Measurements from ENCODE around the gene GALNT2.
A peak's percentile ranks its signal among the peaks of the same experiment; 100 is the strongest.

The GALNT2 gene

GRCh38 chr1:230300322-230301301 lies 233.6 kb downstream of the GALNT2 start:
- DNase-seq (ENCODE audit: low read depth), result no peak

DNA sequence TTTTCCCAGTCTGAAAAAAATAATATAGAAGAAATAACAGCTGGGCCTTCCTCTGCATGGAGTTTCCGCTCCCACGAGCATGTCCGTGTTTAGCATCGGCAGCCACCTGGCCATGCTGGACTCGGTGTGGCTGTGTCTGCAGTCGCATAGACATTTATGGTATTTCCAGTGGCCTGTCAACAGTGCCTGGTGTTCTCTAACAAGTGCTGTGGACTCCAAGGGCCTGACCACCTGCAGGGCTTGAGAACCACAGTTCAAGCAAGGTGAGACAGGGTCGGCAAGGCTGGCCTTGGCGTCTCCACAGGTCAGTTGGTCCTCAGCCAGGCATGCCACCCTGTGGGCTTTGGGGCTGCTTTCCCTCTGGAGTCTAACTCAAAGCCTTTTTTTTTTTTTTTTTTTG lies 234.3 kb downstream of the GALNT2 start:
- DNase-seq (ENCODE audit: low read depth), result no peak

DNA sequence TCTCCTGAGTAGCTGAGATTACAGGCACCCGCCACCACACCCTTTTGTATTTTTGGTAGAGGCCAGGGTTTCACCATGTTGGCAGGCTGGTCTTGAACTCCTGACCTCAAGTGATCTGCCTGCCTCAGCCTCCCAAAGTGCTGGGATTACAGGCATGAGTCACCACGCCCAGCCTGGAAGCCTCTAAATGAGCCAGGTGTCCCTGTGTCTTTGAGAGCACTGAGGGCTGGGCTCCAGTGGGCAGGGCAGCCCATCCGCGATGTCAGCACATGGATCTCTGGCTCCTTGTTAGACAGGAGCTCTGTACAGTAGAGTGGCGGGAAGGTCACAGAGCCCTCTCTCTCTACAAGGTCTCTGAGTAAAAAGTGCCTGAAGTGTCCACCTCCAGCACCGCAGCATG lies 234.8 kb downstream of the GALNT2 start:
- no peak for DNase-seq (ENCODE audit: low read depth)

DNA sequence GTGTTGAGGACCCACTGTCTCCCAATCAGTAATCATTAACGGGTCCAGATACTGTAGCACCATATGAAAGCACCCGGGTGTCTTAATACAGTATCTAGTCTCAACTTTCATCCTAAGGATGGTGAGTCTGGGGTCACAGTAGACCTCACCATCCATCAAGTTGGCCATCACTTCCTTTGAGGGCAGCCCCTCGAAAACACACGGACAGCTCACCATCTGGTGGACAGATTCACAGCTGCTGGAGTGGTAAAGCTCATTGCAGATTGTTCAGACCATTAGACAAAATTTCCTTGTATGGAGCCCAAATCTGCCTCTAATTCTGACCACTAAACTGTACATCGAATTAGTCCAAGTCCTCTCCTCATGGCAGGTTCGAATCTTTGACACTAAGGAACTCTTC lies 236.0 kb downstream of the GALNT2 start:
- no peak for DNase-seq (ENCODE audit: low read depth)

DNA sequence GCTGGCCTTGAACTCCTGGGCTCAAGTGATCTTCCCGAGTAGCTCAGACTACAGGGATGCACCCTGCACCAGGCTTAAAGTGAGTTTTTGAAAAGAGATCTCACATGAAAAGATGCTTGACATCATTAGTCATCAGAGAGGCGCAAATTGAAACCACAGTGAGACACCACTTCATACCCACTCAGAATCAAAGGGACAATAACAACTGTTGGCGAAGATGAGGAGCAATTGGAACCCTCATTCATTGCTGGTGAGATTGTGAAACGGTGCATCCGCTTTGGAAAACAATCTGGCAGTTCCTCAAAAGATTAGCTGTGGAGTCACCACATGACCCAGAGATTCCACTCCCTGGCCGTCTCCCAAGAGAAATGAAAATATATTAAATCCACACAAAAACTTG lies 236.8 kb downstream of the GALNT2 start:
- DNase-seq (ENCODE audit: low read depth), result no peak

DNA sequence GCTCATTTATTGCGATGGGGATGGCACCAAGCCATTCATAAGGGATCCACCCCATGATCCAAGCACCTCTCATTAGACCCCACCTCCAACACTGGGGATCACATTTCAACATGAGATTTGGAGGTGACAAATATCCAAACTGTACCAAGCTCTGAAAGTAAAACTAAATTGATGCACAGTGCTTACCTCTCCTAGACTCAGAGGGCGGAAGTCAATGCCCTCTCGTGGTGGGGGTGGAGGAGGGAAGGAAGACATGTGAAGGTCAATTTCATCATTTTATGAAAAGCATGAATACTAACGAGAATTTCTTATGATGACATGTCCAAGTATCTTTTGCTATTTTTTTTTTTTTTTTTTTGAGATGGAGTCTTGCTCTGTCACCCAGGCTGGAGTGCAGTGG lies 239.1 kb downstream of the GALNT2 start:
- DNase-seq (ENCODE audit: low read depth), result no peak

DNA sequence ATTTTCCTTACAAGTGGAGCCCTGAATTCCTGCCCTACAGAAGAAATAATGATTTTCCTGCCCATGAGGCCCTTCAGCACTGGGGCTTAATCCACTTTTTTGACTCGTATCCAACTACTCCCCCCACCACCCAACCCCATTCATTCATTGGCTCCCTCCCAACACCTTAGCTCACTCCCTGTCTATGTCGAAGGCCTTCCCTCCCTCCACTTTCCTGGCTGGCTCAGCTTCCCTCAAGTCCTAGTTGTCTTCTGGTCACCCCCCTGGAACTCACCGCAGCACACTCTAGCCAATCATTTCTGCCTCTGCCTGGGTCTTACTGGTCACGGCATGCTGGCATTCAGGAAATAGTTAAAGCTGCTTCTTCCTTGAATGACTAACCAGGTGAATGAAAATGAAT lies 240.2 kb downstream of the GALNT2 start:
- DNase-seq (ENCODE audit: low read depth), result no peak

GRCh38 chr1:230308039-230308438 lies 241.0 kb downstream of the GALNT2 start:
- no peak for DNase-seq (ENCODE audit: low read depth)

DNA sequence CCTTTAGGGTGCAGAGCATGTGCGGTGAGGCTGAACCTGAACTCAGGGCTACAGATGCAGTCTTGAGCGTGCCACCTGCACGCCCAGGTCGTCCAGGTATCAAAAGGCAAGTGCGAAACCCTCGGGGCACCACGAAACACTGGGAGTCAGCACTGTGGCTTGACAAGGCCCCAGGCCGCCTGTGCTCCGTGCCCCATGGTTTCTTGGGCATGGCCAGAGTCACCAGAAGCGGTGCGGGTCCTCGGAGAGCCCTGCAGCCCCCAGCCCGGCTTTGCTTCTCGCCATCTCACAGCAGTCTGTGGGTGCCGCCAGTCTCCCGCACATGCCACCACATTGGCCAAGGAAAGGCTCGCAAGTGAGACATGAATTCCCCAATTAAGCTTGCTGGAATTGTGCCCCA lies 241.8 kb downstream of the GALNT2 start:
- DNase-seq (ENCODE audit: low read depth), result no peak

- DNase-seq (ENCODE audit: low read depth), result no peak
These were observed 242.7 kb downstream of the GALNT2 start for GRCh38 chr1:230309646-230310177.

- DNase-seq (ENCODE audit: low read depth), result peak; percentile 38
These were observed 243.5 kb downstream of the GALNT2 start for GRCh38 chr1:230310381-230311163.

DNA sequence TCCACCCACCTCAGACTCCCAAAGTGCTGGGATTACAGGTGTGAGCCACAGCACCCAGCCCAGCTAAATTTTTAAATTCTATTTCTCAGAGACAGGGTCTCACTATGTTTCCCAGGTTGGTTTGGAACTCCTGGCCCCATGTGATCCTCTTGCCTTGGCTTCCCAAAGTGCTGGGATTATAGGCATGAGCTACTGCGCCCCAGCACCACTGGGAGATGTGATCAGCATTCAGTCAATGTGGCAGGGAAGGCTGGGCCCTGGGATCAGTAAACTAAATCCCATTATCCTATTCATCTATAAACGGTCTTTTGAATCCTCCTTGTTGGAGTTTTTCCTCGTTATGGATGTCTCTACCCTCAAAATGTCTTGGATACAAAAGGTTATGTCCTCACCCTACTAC lies 245.6 kb downstream of the GALNT2 start:
- no peak for DNase-seq (ENCODE audit: low read depth)

GRCh38 chr1:230313453-230314141 lies 246.6 kb downstream of the GALNT2 start:
- DNase-seq (ENCODE audit: low read depth), result no peak

GRCh38 chr1:230314142-230314470 lies 247.1 kb downstream of the GALNT2 start:
- no peak for DNase-seq (ENCODE audit: low read depth)

GRCh38 chr1:230315099-230315498 lies 248.1 kb downstream of the GALNT2 start:
- DNase-seq (ENCODE audit: low read depth), result no peak

GRCh38 chr1:230316864-230317745 lies 250.1 kb downstream of the GALNT2 start:
- DNase-seq (ENCODE audit: low read depth), result no peak

- no peak for DNase-seq (ENCODE audit: low read depth)
These were observed 251.1 kb downstream of the GALNT2 start for GRCh38 chr1:230317823-230318819.

DNA sequence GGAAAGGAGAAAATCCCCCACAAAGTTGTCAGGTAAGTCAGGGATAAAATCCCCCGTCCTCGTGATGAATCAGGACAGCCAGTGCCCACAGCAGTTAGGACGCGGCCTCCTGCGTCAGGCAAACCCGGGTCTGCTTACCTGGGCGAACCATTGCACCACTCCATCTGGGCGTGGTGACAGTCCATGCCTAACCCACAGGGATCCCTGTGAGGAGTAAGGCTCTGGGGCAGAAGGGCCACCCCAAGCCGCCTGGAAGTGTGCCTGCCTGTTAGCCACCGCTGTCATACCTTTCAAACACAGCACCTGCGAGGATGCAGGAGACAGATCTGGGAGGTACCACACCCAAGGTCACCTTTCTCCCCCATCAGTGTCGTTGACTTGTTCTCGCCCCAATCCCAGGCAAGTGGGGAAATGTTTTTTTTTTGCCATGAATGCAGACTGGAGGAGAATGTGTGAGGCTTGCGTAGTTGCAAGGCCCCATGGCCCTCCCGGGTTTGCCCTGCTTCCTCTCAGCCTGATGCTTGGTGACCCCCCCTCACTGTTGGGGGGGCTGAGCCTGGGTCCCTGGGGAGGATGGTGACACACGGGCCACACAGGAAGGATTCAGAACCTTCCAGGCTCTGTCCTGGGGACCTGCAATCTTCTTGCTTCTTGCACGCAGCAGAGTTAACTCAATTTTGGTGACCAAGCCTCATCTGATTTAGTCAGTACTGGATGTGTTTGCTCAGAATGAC lies 252.1 kb downstream of the GALNT2 start:
- no peak for DNase-seq (ENCODE audit: low read depth)

GRCh38 chr1:230320804-230321203 lies 253.8 kb downstream of the GALNT2 start:
- DNase-seq (ENCODE audit: low read depth), result no peak

Data from T follicular helper cell (primary cell).